COLO829 (cell line): ENCODE measurements around the gene ADARB2.

Experiments used
- DNase-seq: peaks from one replicate; pipeline ENCODE4 v3.0.0; 2012; ENCODE audit warnings: low spot score

ADARB2 gene

GRCh38 chr10:1612908-1613307 is 124.4 kb downstream of the ADARB2 start:
- no peak for DNase-seq

- DNase-seq: no peak
Measured at GRCh38 chr10:1611936-1612550, 125.3 kb downstream of the ADARB2 start.

GRCh38 chr10:1610986-1611770 is 126.1 kb downstream of the ADARB2 start:
- no peak for DNase-seq

GRCh38 chr10:1609648-1609970 is 127.7 kb downstream of the ADARB2 start:
- DNase-seq: no peak

- DNase-seq: no peak
Measured at GRCh38 chr10:1608851-1609647, 128.3 kb downstream of the ADARB2 start.

GRCh38 chr10:1608408-1608807 is 128.9 kb downstream of the ADARB2 start:
- DNase-seq: no peak

GRCh38 chr10:1607466-1607865 is 129.9 kb downstream of the ADARB2 start:
- DNase-seq: no peak

GRCh38 chr10:1605999-1606940 is 131.1 kb downstream of the ADARB2 start:
- DNase-seq: no peak

GRCh38 chr10:1605121-1605520 is 132.2 kb downstream of the ADARB2 start:
- DNase-seq: no peak

GRCh38 chr10:1604246-1604645 is 133.1 kb downstream of the ADARB2 start:
- no peak for DNase-seq

GRCh38 chr10:1603181-1603580 is 134.1 kb downstream of the ADARB2 start:
- DNase-seq: no peak

- DNase-seq: no peak
Measured at GRCh38 chr10:1602037-1602484, 135.3 kb downstream of the ADARB2 start.

GRCh38 chr10:1601406-1601805 is 135.9 kb downstream of the ADARB2 start:
- DNase-seq: no peak

GRCh38 chr10:1600861-1601260 is 136.5 kb downstream of the ADARB2 start:
- DNase-seq: no peak

GRCh38 chr10:1598393-1599153 is 138.8 kb downstream of the ADARB2 start:
- no peak for DNase-seq

- DNase-seq: no peak
Measured at GRCh38 chr10:1597370-1598146, 139.8 kb downstream of the ADARB2 start.

GRCh38 chr10:1596482-1597099 is 140.7 kb downstream of the ADARB2 start:
- no peak for DNase-seq

GRCh38 chr10:1595726-1596125 is 141.6 kb downstream of the ADARB2 start:
- DNase-seq: no peak

- DNase-seq: no peak
Measured at GRCh38 chr10:1595242-1595600, 142.1 kb downstream of the ADARB2 start.
